PC-3 (cell line): Measurements from ENCODE around the gene CACNA1D. TPM values are rescaled to one million over a fixed set of nuclear protein-coding genes. Genes with fewer than 3 reads are reported as not detected.

Experiments
- ATAC-seq: fragments of 200-7000 bp; cut with Tn5 transposase; 2 replicates; pipeline ENCODE4 v1.9.1; 2020; ENCODE audit warnings: mild to moderate bottlenecking, moderate library complexity
- BruUV-seq: library from RNA; stranded (reverse); fragments of 400-500 nt; replicated peaks from 2 replicates; lab custom pipeline; 2021; lab: Mats Ljungman, UMichigan
- CTCF ChIA-PET: fragments of 300-600 bp; sonication (Branson Sonifier 250); formaldehyde crosslinking; loops from one replicate; lab custom pipeline; 2022; ENCODE audit warnings: antibody characterized with exemption; lab: Charles Lee
- POLR2A ChIA-PET: fragments of 300-600 bp; sonication (Branson Sonifier 250); formaldehyde crosslinking; loops from one replicate; lab custom pipeline; 2022; ENCODE audit warnings: antibody characterized with exemption; ENCODE audit not compliant: unreplicated experiment; lab: Charles Lee
- DNase-seq: peaks from one replicate; pipeline ENCODE4 v3.0.0-alpha.2; 2015
- H2AFZ ChIP-seq: fragments of 300-600 bp; sonication (generic); 2 replicates; pipeline ENCODE4 v1.6.0; 2016; ENCODE audit warnings: antibody characterized with exemption, low read length
- H3F3A ChIP-seq: fragments of 300-600 bp; sonication (generic); one replicate; pipeline ENCODE4 v1.6.0; 2017; ENCODE audit warnings: antibody characterized with exemption, low read length, control low read depth, mild to moderate bottlenecking; ENCODE audit not compliant: unreplicated experiment
- H3K27ac ChIP-seq: fragments of 300-600 bp; sonication (generic); 2 replicates; pipeline ENCODE4 v1.5.1; 2016; ENCODE audit warnings: mild to moderate bottlenecking, low read length
- H3K27me3 ChIP-seq: fragments of 300-600 bp; sonication (generic); 2 replicates; pipeline ENCODE4 v1.6.1; 2016; ENCODE audit warnings: low read length, mixed read lengths
- H3K36me3 ChIP-seq: fragments of 300-600 bp; sonication (generic); 2 replicates; pipeline ENCODE4 v1.6.1; 2016; ENCODE audit warnings: low read depth, mixed run types, low read length, mixed read lengths
- H3K4me1 ChIP-seq: fragments of 300-600 bp; sonication (generic); 2 replicates; pipeline ENCODE4 v1.5.1; 2016; ENCODE audit warnings: low read length; ENCODE audit not compliant: insufficient read depth
- H3K4me2 ChIP-seq: fragments of 300-600 bp; sonication (generic); 2 replicates; pipeline ENCODE4 v1.6.0; 2016; ENCODE audit warnings: low read length
- H3K4me3 ChIP-seq: fragments of 300-600 bp; sonication (generic); 2 replicates; pipeline ENCODE4 v1.5.1; 2016; ENCODE audit warnings: mild to moderate bottlenecking, low read length, mixed read lengths
- H3K79me2 ChIP-seq: fragments of 300-600 bp; sonication (generic); 2 replicates; pipeline ENCODE4 v1.6.1; 2017; ENCODE audit warnings: low read length, mixed read lengths
- H3K9ac ChIP-seq: fragments of 300-600 bp; sonication (generic); 2 replicates; pipeline ENCODE4 v1.6.0; 2016; ENCODE audit warnings: mild to moderate bottlenecking, low read length
- H3K9me2 ChIP-seq: fragments of 300-600 bp; sonication (generic); replicated peaks from 2 replicates; pipeline ENCODE4 v1.6.1; 2016; ENCODE audit warnings: mixed run types, low read length, mixed read lengths
- H3K9me3 ChIP-seq: fragments of 300-600 bp; sonication (generic); 2 replicates; pipeline ENCODE4 v1.6.1; 2016; ENCODE audit warnings: low read length, mixed read lengths
- H4K20me1 ChIP-seq: fragments of 300-600 bp; sonication (generic); 2 replicates; pipeline ENCODE4 v1.6.1; 2016; ENCODE audit warnings: low read length, mixed read lengths
- EZH2 ChIP-seq: fragments of 300-600 bp; sonication (generic); IDR thresholded peaks from one replicate; pipeline ENCODE4 v1.6.1; 2017; ENCODE audit warnings: antibody characterized with exemption, mild to moderate bottlenecking, low read length; ENCODE audit not compliant: unreplicated experiment
- EZH2phosphoT487 ChIP-seq: fragments of 300-600 bp; sonication (generic); IDR thresholded peaks from 2 replicates; pipeline ENCODE4 v1.6.1; 2018; ENCODE audit warnings: mild to moderate bottlenecking, antibody characterized with exemption, low read length, borderline replicate concordance
- intact Hi-C: fragments of 100-400 bp; cut with micrococcal nuclease; formaldehyde crosslinking; loops from 2 replicates; pipeline ENCODE4 v1.9.0; 2023
- total RNA-seq: library from RNA; depleted of rRNA; stranded (reverse); fragments of >200 nt; gene quantifications from 2 replicates; pipeline ENCODE4 v1.2.3, GENCODE V29; 2014
- TF ChIP-seq, protein P1 (sequence below): fragments of 300-600 bp; sonication (generic); conservative IDR thresholded peaks from 2 replicates; pipeline ENCODE4 v1.5.1; 2017; ENCODE audit warnings: antibody characterized with exemption, low read depth, mild to moderate bottlenecking, low read length

CACNA1D gene
- total RNA-seq, 1 experiment from 2014 or later: not detected

DNA sequence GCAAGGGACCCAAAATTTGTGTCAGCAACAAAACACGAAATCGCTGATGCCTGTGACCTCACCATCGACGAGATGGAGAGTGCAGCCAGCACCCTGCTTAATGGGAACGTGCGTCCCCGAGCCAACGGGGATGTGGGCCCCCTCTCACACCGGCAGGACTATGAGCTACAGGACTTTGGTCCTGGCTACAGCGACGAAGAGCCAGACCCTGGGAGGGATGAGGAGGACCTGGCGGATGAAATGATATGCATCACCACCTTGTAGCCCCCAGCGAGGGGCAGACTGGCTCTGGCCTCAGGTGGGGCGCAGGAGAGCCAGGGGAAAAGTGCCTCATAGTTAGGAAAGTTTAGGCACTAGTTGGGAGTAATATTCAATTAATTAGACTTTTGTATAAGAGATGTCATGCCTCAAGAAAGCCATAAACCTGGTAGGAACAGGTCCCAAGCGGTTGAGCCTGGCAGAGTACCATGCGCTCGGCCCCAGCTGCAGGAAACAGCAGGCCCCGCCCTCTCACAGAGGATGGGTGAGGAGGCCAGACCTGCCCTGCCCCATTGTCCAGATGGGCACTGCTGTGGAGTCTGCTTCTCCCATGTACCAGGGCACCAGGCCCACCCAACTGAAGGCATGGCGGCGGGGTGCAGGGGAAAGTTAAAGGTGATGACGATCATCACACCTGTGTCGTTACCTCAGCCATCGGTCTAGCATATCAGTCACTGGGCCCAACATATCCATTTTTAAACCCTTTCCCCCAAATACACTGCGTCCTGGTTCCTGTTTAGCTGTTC is 316.9 kb downstream of the CACNA1D start:
- no peaks in the 10 kb centered on the region for H4K20me1 ChIP-seq
- H3K9me3 ChIP-seq: no peaks in the 10 kb centered on the region
- no peaks in the 10 kb centered on the region for H3K79me2 ChIP-seq
- no peak overlapping the region for H2AFZ ChIP-seq
- no peaks in the 10 kb centered on the region for H3K36me3 ChIP-seq
- TF ChIP-seq EZH2 (no peak), EZH2phosphoT487 (no peak)
- TF ChIP-seq, protein P1, sequence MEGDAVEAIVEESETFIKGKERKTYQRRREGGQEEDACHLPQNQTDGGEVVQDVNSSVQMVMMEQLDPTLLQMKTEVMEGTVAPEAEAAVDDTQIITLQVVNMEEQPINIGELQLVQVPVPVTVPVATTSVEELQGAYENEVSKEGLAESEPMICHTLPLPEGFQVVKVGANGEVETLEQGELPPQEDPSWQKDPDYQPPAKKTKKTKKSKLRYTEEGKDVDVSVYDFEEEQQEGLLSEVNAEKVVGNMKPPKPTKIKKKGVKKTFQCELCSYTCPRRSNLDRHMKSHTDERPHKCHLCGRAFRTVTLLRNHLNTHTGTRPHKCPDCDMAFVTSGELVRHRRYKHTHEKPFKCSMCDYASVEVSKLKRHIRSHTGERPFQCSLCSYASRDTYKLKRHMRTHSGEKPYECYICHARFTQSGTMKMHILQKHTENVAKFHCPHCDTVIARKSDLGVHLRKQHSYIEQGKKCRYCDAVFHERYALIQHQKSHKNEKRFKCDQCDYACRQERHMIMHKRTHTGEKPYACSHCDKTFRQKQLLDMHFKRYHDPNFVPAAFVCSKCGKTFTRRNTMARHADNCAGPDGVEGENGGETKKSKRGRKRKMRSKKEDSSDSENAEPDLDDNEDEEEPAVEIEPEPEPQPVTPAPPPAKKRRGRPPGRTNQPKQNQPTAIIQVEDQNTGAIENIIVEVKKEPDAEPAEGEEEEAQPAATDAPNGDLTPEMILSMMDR: no peak
- peaks cover 57% of the 10 kb centered on the region for H3K27me3 ChIP-seq
- H3K9me2 ChIP-seq: no peaks in the 10 kb centered on the region
- DNase-seq: no peak
- no peak overlapping the region for H3K4me3 ChIP-seq
- no peak overlapping the region for H3K9ac ChIP-seq
- BruUV-seq: no TSS peak
- ChIA-PET CTCF (interaction anchor here (0.6 kb wide), 1 partner anchor 11 kb away, joined by 6 read pairs; no protein-coding TSS in a partner anchor), POLR2A (no interaction called here)
- H3K4me2 ChIP-seq: no peak overlapping the region
- no peak for ATAC-seq
- no peaks in the 10 kb centered on the region for H3K4me1 ChIP-seq
- no peaks in the 10 kb centered on the region for H3F3A ChIP-seq
- intact Hi-C loops: no loop called here
- no peak overlapping the region for H3K27ac ChIP-seq

DNA sequence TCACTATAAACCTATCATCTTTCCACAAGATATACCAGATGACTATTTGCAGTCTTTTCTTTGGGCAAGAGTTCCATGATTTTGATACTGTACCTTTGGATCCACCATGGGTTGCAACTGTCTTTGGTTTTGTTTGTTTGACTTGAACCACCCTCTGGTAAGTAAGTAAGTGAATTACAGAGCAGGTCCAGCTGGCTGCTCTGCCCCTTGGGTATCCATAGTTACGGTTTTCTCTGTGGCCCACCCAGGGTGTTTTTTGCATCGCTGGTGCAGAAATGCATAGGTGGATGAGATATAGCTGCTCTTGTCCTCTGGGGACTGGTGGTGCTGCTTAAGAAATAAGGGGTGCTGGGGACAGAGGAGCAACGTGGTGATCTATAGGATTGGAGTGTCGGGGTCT is 318.0 kb downstream of the CACNA1D start:
- no peak for ATAC-seq
- H2AFZ ChIP-seq: no peak overlapping the region
- no peak for DNase-seq
- H3K4me1 ChIP-seq: no peaks in the 10 kb centered on the region
- H3K36me3 ChIP-seq: no peaks in the 10 kb centered on the region
- H3K4me3 ChIP-seq: no peak overlapping the region
- POLR2A ChIA-PET: no interaction called here
- no peaks in the 10 kb centered on the region for H4K20me1 ChIP-seq
- BruUV-seq: no TSS peak
- intact Hi-C loops: no loop called here
- H3K9me3 ChIP-seq: no peaks in the 10 kb centered on the region
- peaks cover 46% of the 10 kb centered on the region for H3K27me3 ChIP-seq
- no peaks in the 10 kb centered on the region for H3F3A ChIP-seq
- H3K4me2 ChIP-seq: no peak overlapping the region
- H3K27ac ChIP-seq: no peak overlapping the region
- H3K9ac ChIP-seq: no peak overlapping the region
- H3K9me2 ChIP-seq: no peaks in the 10 kb centered on the region
- CTCF ChIA-PET: no interaction called here
- TF ChIP-seq, protein P1: no peak
- no peaks in the 10 kb centered on the region for H3K79me2 ChIP-seq

DNA sequence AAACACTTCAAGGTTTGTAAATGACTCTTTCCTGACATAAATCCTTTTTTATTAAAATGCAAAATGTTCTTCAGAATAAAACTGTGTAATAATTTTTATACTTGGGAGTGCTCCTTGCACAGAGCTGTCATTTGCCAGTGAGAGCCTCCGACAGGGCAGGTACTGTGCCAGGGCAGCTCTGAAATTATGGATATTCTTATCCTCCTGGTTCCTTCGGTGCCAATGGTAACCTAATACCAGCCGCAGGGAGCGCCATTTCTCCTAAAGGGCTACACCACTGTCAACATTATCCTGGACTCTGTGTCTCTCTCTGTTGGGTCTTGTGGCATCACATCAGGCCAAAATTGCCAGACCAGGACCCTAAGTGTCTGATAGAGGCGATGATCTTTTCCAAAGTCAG is 318.8 kb downstream of the CACNA1D start:
- DNase-seq (no peak), ATAC-seq (0 out of 2 replicates have a peak, but pooled peaks have one; percentile 27)
- no peak overlapping the region for H3K27ac ChIP-seq
- no peak overlapping the region for H3K9ac ChIP-seq
- H3K4me1 ChIP-seq: no peaks in the 10 kb centered on the region
- intact Hi-C loops: no loop called here
- no peak overlapping the region for H3K4me2 ChIP-seq
- H3F3A ChIP-seq: no peaks in the 10 kb centered on the region
- peaks cover 40% of the 10 kb centered on the region for H3K27me3 ChIP-seq
- no peaks in the 10 kb centered on the region for H3K9me3 ChIP-seq
- no peaks in the 10 kb centered on the region for H4K20me1 ChIP-seq
- ChIA-PET POLR2A (no interaction called here), CTCF (no interaction called here)
- H3K79me2 ChIP-seq: no peaks in the 10 kb centered on the region
- no peak overlapping the region for H2AFZ ChIP-seq
- H3K9me2 ChIP-seq: no peaks in the 10 kb centered on the region
- H3K4me3 ChIP-seq: no peak overlapping the region
- TF ChIP-seq EZH2phosphoT487 (no peak), EZH2 (no peak)
- TF ChIP-seq, protein P1: no peak
- no TSS peak for BruUV-seq
- no peaks in the 10 kb centered on the region for H3K36me3 ChIP-seq
